ENCODE data around the gene AOAH. TPM values are rescaled to one million over a fixed set of nuclear protein-coding genes. Genes with fewer than 3 reads are reported as not detected.
"Not testable (repeated sequence)": the region's sequence is repeated elsewhere in the genome, so short reads cannot be mapped to it uniquely, and the experiment has no call there.

The AOAH gene
- total RNA-seq, 1 experiment from 2014 or later: not detected

DNA sequence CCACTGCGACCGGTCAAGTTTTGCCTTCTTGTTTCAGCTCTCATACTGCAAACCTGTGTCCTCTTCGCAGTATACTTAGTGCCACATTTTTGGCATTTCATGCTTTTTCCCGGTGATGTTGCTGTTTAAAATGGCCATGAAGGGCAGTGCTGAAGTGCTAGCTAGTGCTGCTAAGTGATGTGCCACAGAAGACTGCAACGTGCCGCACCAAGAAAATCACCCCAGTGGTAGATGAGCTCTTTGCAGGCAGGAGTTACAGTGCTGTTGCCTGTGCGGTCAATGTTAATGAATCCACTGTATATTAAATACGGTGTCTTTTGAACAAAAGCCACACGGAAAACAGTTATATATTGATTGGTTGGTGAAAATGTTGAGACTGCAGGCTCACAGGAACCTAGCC, 214.3 kb downstream of the AOAH start:
- Mint-ChIP-seq H3K36me3 (ENCODE audit: insufficient read depth, unreplicated experiment) (no peaks in the 10 kb centered on the region), H3K9me3 (ENCODE audit: unreplicated experiment) (no peaks in the 10 kb centered on the region), H3K27ac (ENCODE audit: low read depth, unreplicated experiment) (no peak overlapping the region), H3K27me3 (ENCODE audit: insufficient read depth, unreplicated experiment) (no peaks in the 10 kb centered on the region), H3K4me3 (ENCODE audit: unreplicated experiment) (no peak overlapping the region), H3K4me1 (ENCODE audit: insufficient read depth, unreplicated experiment) (peaks cover 6% of the 10 kb centered on the region)
- ChIA-PET CTCF (interaction anchor here (0.5 to 0.6 kb wide), 2 partner anchors 457 to 464 kb away, joined by 3 to 4 read pairs; no protein-coding TSS in a partner anchor), POLR2A (no interaction called here)
- no peak for DNase-seq (ENCODE audit: unreplicated experiment)
- TF ChIP-seq CTCF (IDR thresholded peaks at IDR 0.05; ENCODE audit: unreplicated experiment): no peak
- intact Hi-C loops (cut with micrococcal nuclease): loop anchor here (2.0 kb wide), 1 partner anchor 73 kb away; no protein-coding TSS in a partner anchor
- no TSS peak for BruUV-seq (replicated peaks)

- ChIA-PET CTCF (interaction anchor here (0.6 to 2.5 kb wide), 7 partner anchors 12 to 459 kb away, joined by 3 to 15 read pairs (median 5); no protein-coding TSS in a partner anchor), POLR2A (interaction anchor here (0.6 kb wide), 1 partner anchor 97 kb away, joined by 4 read pairs; no protein-coding TSS in a partner anchor)
- no peak for TF ChIP-seq CTCF (IDR thresholded peaks at IDR 0.05; ENCODE audit: unreplicated experiment)
- H3K27me3 Mint-ChIP-seq (ENCODE audit: insufficient read depth, unreplicated experiment): no peaks in the 10 kb centered on the region
- no peak overlapping the region for H3K27ac Mint-ChIP-seq (ENCODE audit: low read depth, unreplicated experiment)
- peaks cover 6% of the 10 kb centered on the region for H3K4me1 Mint-ChIP-seq (ENCODE audit: insufficient read depth, unreplicated experiment)
- H3K4me3 Mint-ChIP-seq (ENCODE audit: unreplicated experiment): no peak overlapping the region
- no TSS peak for BruUV-seq (replicated peaks)
- intact Hi-C loops (cut with micrococcal nuclease): no loop called here
- H3K36me3 Mint-ChIP-seq (ENCODE audit: insufficient read depth, unreplicated experiment): no peaks in the 10 kb centered on the region
- no peak for DNase-seq (ENCODE audit: unreplicated experiment)
- no peaks in the 10 kb centered on the region for H3K9me3 Mint-ChIP-seq (ENCODE audit: unreplicated experiment)
Observed at GRCh38 chr7:36507475-36508440, 216.5 kb downstream of the AOAH start.

DNA sequence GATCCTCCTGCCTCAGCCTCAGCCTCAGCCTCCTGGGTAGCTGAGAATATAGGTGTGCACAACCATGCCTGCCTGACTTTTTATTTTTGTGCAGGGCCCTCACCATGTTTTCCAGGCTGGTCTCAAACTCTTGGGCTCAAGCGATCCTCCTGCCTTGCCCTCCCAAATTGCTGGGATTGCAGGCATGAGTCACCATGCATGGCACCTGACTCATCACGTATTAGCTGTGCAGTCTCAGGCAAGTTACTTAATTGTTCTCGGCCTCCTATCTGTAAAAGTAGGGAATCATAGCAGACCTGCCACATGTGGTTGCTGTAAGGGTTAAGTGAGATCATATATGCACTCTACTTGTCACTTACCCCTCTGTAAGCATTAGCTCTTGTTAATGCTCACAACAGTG, 217.5 kb downstream of the AOAH start:
- TF ChIP-seq CTCF (IDR thresholded peaks at IDR 0.05; ENCODE audit: unreplicated experiment): no peak
- ChIA-PET POLR2A (interaction anchor here (1.2 kb wide), 1 partner anchor 17 kb away, joined by 4 read pairs; no protein-coding TSS in a partner anchor), CTCF (interaction anchor here (0.6 to 2.5 kb wide), 9 partner anchors 9 to 675 kb away, joined by 3 to 15 read pairs (median 3); no protein-coding TSS in a partner anchor)
- Mint-ChIP-seq H3K4me1 (ENCODE audit: insufficient read depth, unreplicated experiment) (peaks cover 6% of the 10 kb centered on the region), H3K4me3 (ENCODE audit: unreplicated experiment) (no peak overlapping the region), H3K9me3 (ENCODE audit: unreplicated experiment) (no peaks in the 10 kb centered on the region), H3K27ac (ENCODE audit: low read depth, unreplicated experiment) (no peak overlapping the region), H3K36me3 (ENCODE audit: insufficient read depth, unreplicated experiment) (no peaks in the 10 kb centered on the region), H3K27me3 (ENCODE audit: insufficient read depth, unreplicated experiment) (no peaks in the 10 kb centered on the region)
- DNase-seq (ENCODE audit: unreplicated experiment): peak; percentile 68
- intact Hi-C loops (cut with micrococcal nuclease): no loop called here
- no TSS peak for BruUV-seq (replicated peaks)

GRCh38 chr7:36506130-36506798, 218.0 kb downstream of the AOAH start:
- H3K27me3 Mint-ChIP-seq (ENCODE audit: insufficient read depth, unreplicated experiment): no peaks in the 10 kb centered on the region
- no peak for DNase-seq (ENCODE audit: unreplicated experiment)
- no peaks in the 10 kb centered on the region for H3K36me3 Mint-ChIP-seq (ENCODE audit: insufficient read depth, unreplicated experiment)
- intact Hi-C loops (cut with micrococcal nuclease): no loop called here
- ChIA-PET CTCF (interaction anchor here (0.6 to 2.5 kb wide), 7 partner anchors 15 to 676 kb away, joined by 3 to 15 read pairs (median 5); no protein-coding TSS in a partner anchor), POLR2A (interaction anchor here (1.2 kb wide), 1 partner anchor 16 kb away, joined by 4 read pairs; no protein-coding TSS in a partner anchor)
- H3K4me1 Mint-ChIP-seq (ENCODE audit: insufficient read depth, unreplicated experiment): peaks cover 6% of the 10 kb centered on the region
- no peak overlapping the region for H3K4me3 Mint-ChIP-seq (ENCODE audit: unreplicated experiment)
- no peak for TF ChIP-seq CTCF (IDR thresholded peaks at IDR 0.05; ENCODE audit: unreplicated experiment)
- H3K9me3 Mint-ChIP-seq (ENCODE audit: unreplicated experiment): no peaks in the 10 kb centered on the region
- no TSS peak for BruUV-seq (replicated peaks)
- H3K27ac Mint-ChIP-seq (ENCODE audit: low read depth, unreplicated experiment): no peak overlapping the region

DNA sequence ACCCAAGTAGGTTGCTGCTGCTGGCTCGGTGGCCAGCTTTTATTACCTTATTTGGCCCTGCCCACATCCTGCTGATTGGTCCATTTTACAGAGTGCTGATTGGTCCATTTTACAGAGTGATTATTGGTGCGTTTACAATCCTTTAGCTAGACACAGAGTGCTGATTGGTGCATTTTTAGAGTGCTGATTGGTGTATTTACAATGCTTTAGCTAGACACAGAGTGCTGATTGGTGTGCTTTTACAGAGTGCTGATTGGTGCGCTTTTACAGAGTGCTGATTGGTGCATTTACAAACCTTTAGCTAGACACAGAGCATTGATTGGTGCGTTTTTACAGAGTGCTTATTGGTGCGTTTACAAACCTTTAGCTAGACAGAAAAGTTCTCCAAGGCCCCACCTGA, 219.7 kb downstream of the AOAH start:
- DNase-seq (ENCODE audit: unreplicated experiment); H3K27me3 Mint-ChIP-seq (ENCODE audit: insufficient read depth, unreplicated experiment); H3K4me1 Mint-ChIP-seq (ENCODE audit: insufficient read depth, unreplicated experiment); BruUV-seq (replicated peaks); H3K27ac Mint-ChIP-seq (ENCODE audit: low read depth, unreplicated experiment); H3K4me3 Mint-ChIP-seq (ENCODE audit: unreplicated experiment); H3K36me3 Mint-ChIP-seq (ENCODE audit: insufficient read depth, unreplicated experiment); POLR2A ChIA-PET; intact Hi-C loops (cut with micrococcal nuclease); H3K9me3 Mint-ChIP-seq (ENCODE audit: unreplicated experiment): not testable (repeated sequence)
- CTCF ChIA-PET: interaction anchor here (0.6 to 1.9 kb wide), 5 partner anchors 17 to 765 kb away, joined by 3 to 6 read pairs (median 3); no protein-coding TSS in a partner anchor
